Breast epithelium (tissue), 3 donors: ENCODE data around the gene SHB.

Source experiments
- POLR2A ChIP-seq: fragments of 450-650 bp; IDR thresholded peaks from one replicate; pipeline ENCODE4 v1.6.1; 2016; ENCODE audit warnings: antibody characterized with exemption, mild to moderate bottlenecking, moderate library complexity
- POLR2AphosphoS5 ChIP-seq, 3 donors: sonication (generic); formaldehyde crosslinking; IDR thresholded peaks; one replicate each; pipeline ENCODE4 v1.6.1; 2017; ENCODE audit warnings: antibody characterized with exemption in 3 of 3
- TF ChIP-seq, protein P1 (sequence below), 3 donors: fragments of 450-650 bp; IDR thresholded peaks; one replicate each; pipeline ENCODE4 v1.5.1; 2016 to 2017; ENCODE audit warnings: antibody characterized with exemption in 3 of 3, mild to moderate bottlenecking in 3 of 3, moderate library complexity in 3 of 3

DNA sequence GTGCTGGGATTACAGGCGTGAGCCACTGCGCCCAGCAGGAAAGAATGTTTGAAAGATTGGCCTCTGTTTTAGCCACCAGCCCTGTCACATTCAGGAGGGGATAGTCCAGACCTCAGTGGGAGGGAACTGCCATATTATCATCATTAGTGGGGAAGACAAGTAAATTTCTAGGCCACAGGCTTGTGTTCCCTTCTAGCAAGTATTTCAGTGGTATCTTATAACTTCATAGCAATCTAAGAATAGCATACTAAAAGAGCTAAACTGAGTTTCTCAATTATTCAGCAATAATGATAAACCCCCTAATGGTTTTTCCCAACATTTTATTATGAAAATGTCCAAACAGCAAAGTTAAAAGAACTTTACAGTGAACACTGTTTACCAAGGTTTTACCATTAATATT, 195.1 kb downstream of the SHB start:
- TF ChIP-seq, protein P1, sequence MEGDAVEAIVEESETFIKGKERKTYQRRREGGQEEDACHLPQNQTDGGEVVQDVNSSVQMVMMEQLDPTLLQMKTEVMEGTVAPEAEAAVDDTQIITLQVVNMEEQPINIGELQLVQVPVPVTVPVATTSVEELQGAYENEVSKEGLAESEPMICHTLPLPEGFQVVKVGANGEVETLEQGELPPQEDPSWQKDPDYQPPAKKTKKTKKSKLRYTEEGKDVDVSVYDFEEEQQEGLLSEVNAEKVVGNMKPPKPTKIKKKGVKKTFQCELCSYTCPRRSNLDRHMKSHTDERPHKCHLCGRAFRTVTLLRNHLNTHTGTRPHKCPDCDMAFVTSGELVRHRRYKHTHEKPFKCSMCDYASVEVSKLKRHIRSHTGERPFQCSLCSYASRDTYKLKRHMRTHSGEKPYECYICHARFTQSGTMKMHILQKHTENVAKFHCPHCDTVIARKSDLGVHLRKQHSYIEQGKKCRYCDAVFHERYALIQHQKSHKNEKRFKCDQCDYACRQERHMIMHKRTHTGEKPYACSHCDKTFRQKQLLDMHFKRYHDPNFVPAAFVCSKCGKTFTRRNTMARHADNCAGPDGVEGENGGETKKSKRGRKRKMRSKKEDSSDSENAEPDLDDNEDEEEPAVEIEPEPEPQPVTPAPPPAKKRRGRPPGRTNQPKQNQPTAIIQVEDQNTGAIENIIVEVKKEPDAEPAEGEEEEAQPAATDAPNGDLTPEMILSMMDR (IDR thresholded peaks at IDR 0.05) = no peak
- TF ChIP-seq POLR2A = no peak
- no peak for TF ChIP-seq POLR2AphosphoS5 (IDR thresholded peaks at IDR 0.05)
